GM21515 (cell line): ENCODE measurements around the gene MYH10.

Source experiments
- ATAC-seq: cut with Tn5 transposase; IDR thresholded peaks from one replicate; pipeline ENCODE4 v1.9.1; 2021; ENCODE audit not compliant: unreplicated experiment

Gene MYH10

GRCh38 chr17:8610558-8610957 is 20.0 kb downstream of the MYH10 start:
- no peak for ATAC-seq

GRCh38 chr17:8609910-8610309 is 20.6 kb downstream of the MYH10 start:
- no peak for ATAC-seq

GRCh38 chr17:8608001-8608400 is 22.5 kb downstream of the MYH10 start:
- no peak for ATAC-seq

- ATAC-seq: no peak
These were observed 24.1 kb downstream of the MYH10 start for GRCh38 chr17:8606401-8606800.

- no peak for ATAC-seq
These were observed 27.8 kb downstream of the MYH10 start for GRCh38 chr17:8602679-8603078.

GRCh38 chr17:8599351-8600011 is 31.0 kb downstream of the MYH10 start:
- ATAC-seq: no peak

GRCh38 chr17:8598913-8599312 is 31.6 kb downstream of the MYH10 start:
- no peak for ATAC-seq

- ATAC-seq: no peak
These were observed 36.7 kb downstream of the MYH10 start for GRCh38 chr17:8593830-8594229.

GRCh38 chr17:8593276-8593675 is 37.2 kb downstream of the MYH10 start:
- no peak for ATAC-seq

GRCh38 chr17:8588877-8589554 is 41.5 kb downstream of the MYH10 start:
- ATAC-seq: no peak

- ATAC-seq: no peak
These were observed 43.8 kb downstream of the MYH10 start for GRCh38 chr17:8586766-8587165.

- ATAC-seq: no peak
These were observed 44.6 kb downstream of the MYH10 start for GRCh38 chr17:8585911-8586310.

- no peak for ATAC-seq
These were observed 46.6 kb downstream of the MYH10 start for GRCh38 chr17:8583954-8584353.

GRCh38 chr17:8580952-8581658 is 49.4 kb downstream of the MYH10 start:
- no peak for ATAC-seq

- no peak for ATAC-seq
These were observed 52.7 kb downstream of the MYH10 start for GRCh38 chr17:8577868-8578267.

GRCh38 chr17:8576559-8577294 is 53.8 kb downstream of the MYH10 start:
- no peak for ATAC-seq

GRCh38 chr17:8574687-8575086 is 55.8 kb downstream of the MYH10 start:
- ATAC-seq: no peak

GRCh38 chr17:8572764-8573163 is 57.8 kb downstream of the MYH10 start:
- ATAC-seq: no peak

GRCh38 chr17:8563981-8564602 is 66.4 kb downstream of the MYH10 start:
- no peak for ATAC-seq

GRCh38 chr17:8563024-8563776 is 67.3 kb downstream of the MYH10 start:
- no peak for ATAC-seq
